PC-9 (cell line): ENCODE data around the gene TMEM121B. TPM values are rescaled to one million over a fixed set of nuclear protein-coding genes. Genes with fewer than 3 reads are reported as not detected.
"Not testable (repeated sequence)": the region's sequence is repeated elsewhere in the genome, so short reads cannot be mapped to it uniquely, and the experiment has no call there.

Experiments
- BruUV-seq: library from RNA; stranded (reverse); fragments of 400-500 nt; replicated peaks from 2 replicates; lab custom pipeline; 2021; lab: Mats Ljungman, UMichigan
- CTCF ChIA-PET: fragments of 300-600 bp; sonication (Branson Sonifier 250); formaldehyde crosslinking; loops from one replicate; lab custom pipeline; 2022; ENCODE audit warnings: antibody characterized with exemption; lab: Charles Lee
- POLR2A ChIA-PET: fragments of 300-600 bp; sonication (Branson Sonifier 250); formaldehyde crosslinking; loops from one replicate; lab custom pipeline; 2022; ENCODE audit warnings: antibody characterized with exemption; ENCODE audit not compliant: unreplicated experiment; lab: Charles Lee
- DNase-seq, 2 experiments: peaks; one replicate each; pipeline versions ENCODE4 v3.0.0 to v3.0.0-alpha.2; 2015 to 2022; ENCODE audit warnings: mixed read lengths in 1 of 2
- H2AFZ ChIP-seq: fragments of 200-600 bp; sonication (generic); 2 replicates; pipeline ENCODE4 v1.8.1; 2017; ENCODE audit warnings: antibody characterized with exemption
- H3F3A ChIP-seq: fragments of 200-600 bp; sonication (generic); 2 replicates; pipeline ENCODE4 v1.8.1; 2017; ENCODE audit warnings: antibody characterized with exemption, mild to moderate bottlenecking, low read depth; ENCODE audit not compliant: insufficient read depth
- H3K27ac ChIP-seq: fragments of 200-600 bp; sonication (generic); 2 replicates; pipeline ENCODE4 v1.6.1; 2016; ENCODE audit warnings: mixed run types
- H3K27me3 ChIP-seq: fragments of 200-600 bp; sonication (generic); 2 replicates; pipeline ENCODE4 v1.6.1; 2016; ENCODE audit warnings: low read depth, mixed run types; ENCODE audit not compliant: insufficient read depth
- H3K36me3 ChIP-seq: fragments of 200-600 bp; sonication (generic); 2 replicates; pipeline ENCODE4 v1.6.1; 2016; ENCODE audit warnings: low read depth, mixed run types
- H3K4me1 ChIP-seq: fragments of 200-600 bp; sonication (generic); replicated peaks from 2 replicates; pipeline ENCODE4 v1.6.1; 2016; ENCODE audit warnings: mixed run types; ENCODE audit not compliant: insufficient read depth
- H3K4me2 ChIP-seq: fragments of 200-600 bp; sonication (generic); 2 replicates; pipeline ENCODE4 v1.6.1; 2017; ENCODE audit warnings: mixed run types
- H3K4me3 ChIP-seq: fragments of 200-600 bp; sonication (generic); 2 replicates; pipeline ENCODE4 v1.6.1; 2016; ENCODE audit warnings: mixed run types
- H3K79me2 ChIP-seq: fragments of 200-600 bp; sonication (generic); 2 replicates; pipeline ENCODE4 v1.6.1; 2017; ENCODE audit warnings: low read depth, mixed run types
- H3K9me2 ChIP-seq: fragments of 200-600 bp; sonication (generic); 2 replicates; pipeline ENCODE4 v1.8.1; 2017; ENCODE audit warnings: mild to moderate bottlenecking; ENCODE audit not compliant: insufficient read depth
- H3K9me3 ChIP-seq: fragments of 200-600 bp; sonication (generic); 2 replicates; pipeline ENCODE4 v1.8.1; 2016; ENCODE audit warnings: low read depth; ENCODE audit not compliant: insufficient read depth
- H4K20me1 ChIP-seq: fragments of 200-600 bp; sonication (generic); 2 replicates; pipeline ENCODE4 v1.8.1; 2017; ENCODE audit not compliant: insufficient read depth
- CTCF ChIP-seq: fragments of 200-600 bp; sonication (generic); conservative IDR thresholded peaks from 2 replicates; pipeline ENCODE4 v1.6.1; 2017; ENCODE audit warnings: mixed run types, antibody characterized with exemption, mild to moderate bottlenecking, moderate library complexity
- EZH2 ChIP-seq: fragments of 200-600 bp; sonication (generic); IDR thresholded peaks from 2 replicates; pipeline ENCODE4 v1.8.0; 2017; ENCODE audit warnings: antibody characterized with exemption, low read depth
- intact Hi-C: fragments of 100-400 bp; cut with micrococcal nuclease; formaldehyde crosslinking; loops from one replicate; pipeline ENCODE4 v1.10.0; 2022; ENCODE audit not compliant: unreplicated experiment
- total RNA-seq: library from RNA; stranded (reverse); gene quantifications from 2 replicates; pipeline ENCODE4 v1.2.3, GENCODE V29; 2021

The TMEM121B gene
- total RNA-seq, 1 experiment from 2014 or later: not detected

GRCh38 chr22:17149076-17149815 lies 28.1 kb upstream of the TMEM121B start:
- peaks cover 10% of the 10 kb centered on the region; the same call in 1 of the 2 replicates for H3K79me2 ChIP-seq
- H3K9me2 ChIP-seq: no peaks in the 10 kb centered on the region
- no peak overlapping the region for H3K4me3 ChIP-seq
- DNase-seq: peak in 1 of 2 experiments; percentile 2
- no peak overlapping the region for H2AFZ ChIP-seq
- no peaks in the 10 kb centered on the region for H3K9me3 ChIP-seq
- H3K27ac ChIP-seq: no peak overlapping the region
- H3K27me3 ChIP-seq: no peaks in the 10 kb centered on the region
- no TSS peak for BruUV-seq
- POLR2A ChIA-PET: no interaction called here
- no peaks in the 10 kb centered on the region for H3K36me3 ChIP-seq
- no peaks in the 10 kb centered on the region for H3K4me1 ChIP-seq
- intact Hi-C loops: no loop called here
- no peak for TF ChIP-seq CTCF
- TF ChIP-seq EZH2: no peak
- CTCF ChIA-PET: no interaction called here
- 0 out of 2 replicates have a peak, but pooled peaks cover 2% of the 10 kb centered on the region for H4K20me1 ChIP-seq
- no peaks in the 10 kb centered on the region for H3F3A ChIP-seq
- no peak overlapping the region for H3K4me2 ChIP-seq

- H4K20me1 ChIP-seq, H3K79me2 ChIP-seq, H3K4me1 ChIP-seq, H3K4me3 ChIP-seq, H3K27me3 ChIP-seq, H3K27ac ChIP-seq, DNase-seq, intact Hi-C loops, POLR2A ChIA-PET, H3K9me2 ChIP-seq, H3K4me2 ChIP-seq, CTCF ChIA-PET, H3F3A ChIP-seq, H3K36me3 ChIP-seq, H2AFZ ChIP-seq, H3K9me3 ChIP-seq, BruUV-seq: not testable (repeated sequence)
Measured at GRCh38 chr22:17147458-17147857, 26.3 kb upstream of the TMEM121B start.

GRCh38 chr22:17145021-17145680 lies 24.0 kb upstream of the TMEM121B start:
- Histone ChIP-seq H2AFZ (no peak overlapping the region), H3K9me2 (no peaks in the 10 kb centered on the region), H3K4me1 (no peaks in the 10 kb centered on the region), H3K4me3 (no peak overlapping the region), H4K20me1 (no peaks in the 10 kb centered on the region), H3F3A (no peaks in the 10 kb centered on the region), H3K27me3 (no peaks in the 10 kb centered on the region), H3K9me3 (no peaks in the 10 kb centered on the region), H3K79me2 (no peaks in the 10 kb centered on the region), H3K36me3 (no peaks in the 10 kb centered on the region), H3K4me2 (no peak overlapping the region), H3K27ac (no peak overlapping the region)
- BruUV-seq: no TSS peak
- TF ChIP-seq CTCF (no peak), EZH2 (no peak)
- DNase-seq: no peak
- POLR2A ChIA-PET: no interaction called here
- intact Hi-C loops: no loop called here
- CTCF ChIA-PET: no interaction called here
